Measurements from ENCODE around the gene PRRT2. TPM values are rescaled to one million over a fixed set of nuclear protein-coding genes. Genes with fewer than 3 reads are reported as not detected.
"Not testable (repeated sequence)": the region's sequence is repeated elsewhere in the genome, so short reads cannot be mapped to it uniquely, and the experiment has no call there.

PRRT2 gene
- total and polyA plus RNA-seq, 12 donors = 0.62 to 6.3 (median 1.1) TPM

- H3K27ac ChIP-seq = no peak overlapping the region
- 59 to 64% methylated on average over 4 of the region's 4 CpGs for WGBS, 2 donors
- ATAC-seq (no peak), DNase-seq (no peak)
- no peaks in the 10 kb centered on the region for H3K36me3 ChIP-seq
- intact Hi-C loops (cut with DNase I) = loop anchor here in 1 of 10 donors (10.0 kb wide), 1 partner anchor 61 kb away; no protein-coding TSS in a partner anchor
- peaks cover 0 to 27% (median 4%) of the 10 kb centered on the region in 7 donors for H3K27me3 ChIP-seq
- peaks cover 0 to 3% (median 0%) of the 10 kb centered on the region in 9 donors for H3K4me1 ChIP-seq
- H3K4me3 ChIP-seq = no peak overlapping the region
- H3K9me3 ChIP-seq = no peaks in the 10 kb centered on the region
- TF ChIP-seq CTCF (IDR thresholded peaks at IDR 0.05) = no peak
These were observed 36.1 kb upstream of the PRRT2 start for GRCh38 chr16:29775742-29776408.

GRCh38 chr16:29777576-29778350, 34.2 kb upstream of the PRRT2 start, which contains the start of gene ZG16:
ZG16 (plus strand) TSS chr16:29778256; CDS start chr16:29779267, 1,011 bp downstream.
- 75 to 82% methylated on average over 10 of the region's 10 CpGs for WGBS, 2 donors
- DNase-seq = no peak

GRCh38 chr16:29779474-29779873, 32.5 kb upstream of the PRRT2 start:
- TF ChIP-seq CTCF (IDR thresholded peaks at IDR 0.05) = no peak
- Histone ChIP-seq H3K9me3 (no peaks in the 10 kb centered on the region), H3K4me1 (peaks cover 0 to under 1% (median 0%) of the 10 kb centered on the region in 9 donors), H3K36me3 (no peaks in the 10 kb centered on the region), H3K4me3 (no peak overlapping the region), H3K27ac (no peak overlapping the region), H3K27me3 (peaks cover 0 to 31% (median 4%) of the 10 kb centered on the region in 7 donors)
- no peak for DNase-seq
- 34 to 50% methylated on average over 10 of the region's 10 CpGs for WGBS, 2 donors
- intact Hi-C loops (cut with DNase I) = loop anchor here in 1 of 10 donors (10.0 kb wide), 1 partner anchor 65 kb away; no protein-coding TSS in a partner anchor
- no peak for ATAC-seq

More at GRCh38 chr16:29777576-29778350, 34.2 kb upstream of the PRRT2 start, which contains the start of gene ZG16:
- intact Hi-C loops (cut with DNase I) = loop anchor here in 1 of 10 donors (10.0 kb wide), 1 partner anchor 63 kb away; no protein-coding TSS in a partner anchor
- no peak for TF ChIP-seq CTCF (IDR thresholded peaks at IDR 0.05)
- Histone ChIP-seq H3K27me3 (peaks cover 0 to 31% (median 4%) of the 10 kb centered on the region in 7 donors), H3K9me3 (no peaks in the 10 kb centered on the region), H3K27ac (no peak within 1 kb of the TSS), H3K4me1 (peaks cover 0 to 3% (median 0%) of the 10 kb centered on the region in 9 donors), H3K4me3 (no peak within 1 kb of the TSS), H3K36me3 (no peaks in the 10 kb centered on the region)
- ATAC-seq = no peak

- not testable (repeated sequence) for H3K4me3 ChIP-seq, H3K9me3 ChIP-seq, DNase-seq, H3K36me3 ChIP-seq, H3K27ac ChIP-seq, ATAC-seq
- peaks cover 0 to 27% (median 4%) of the 10 kb centered on the region in 7 donors for H3K27me3 ChIP-seq
- H3K4me1 ChIP-seq = peaks cover 0 to 13% (median 6%) of the 10 kb centered on the region in 9 donors
- 77 to 82% methylated on average over 13 of the region's 13 CpGs for WGBS, 2 donors
- intact Hi-C loops (cut with DNase I) = loop anchor here in 1 of 10 donors (10.0 kb wide), 1 partner anchor 59 kb away; no protein-coding TSS in a partner anchor
These were observed 28.7 kb upstream of the PRRT2 start for GRCh38 chr16:29783094-29783953.
